Keratinocyte (primary cell): ENCODE data around the gene KMT2D.

Source experiments
- EZH2 ChIP-seq: IDR thresholded peaks from one replicate; pipeline ENCODE4 v1.6.1; 2012; ENCODE audit warnings: inconsistent platforms, mild to moderate bottlenecking, low read length, moderate library complexity
- TF ChIP-seq, protein P1 (sequence below), 3 experiments: IDR thresholded peaks in 1 of 3; conservative IDR thresholded peaks in 1 of 3; optimal IDR thresholded peaks in 1 of 3; 2 replicates in 2 of 3; 3 replicates in 1 of 3; pipeline versions ENCODE3 to v1.5.1; 2011; ENCODE audit warnings: low read length in 3 of 3, mild to moderate bottlenecking in 3 of 3, moderate library complexity in 2 of 3, control low read depth in 1 of 3, inconsistent platforms in 1 of 3; ENCODE audit not compliant: insufficient read depth in 2 of 3; ENCODE audit errors: extremely low read depth in 1 of 3

- TF ChIP-seq, protein P1, sequence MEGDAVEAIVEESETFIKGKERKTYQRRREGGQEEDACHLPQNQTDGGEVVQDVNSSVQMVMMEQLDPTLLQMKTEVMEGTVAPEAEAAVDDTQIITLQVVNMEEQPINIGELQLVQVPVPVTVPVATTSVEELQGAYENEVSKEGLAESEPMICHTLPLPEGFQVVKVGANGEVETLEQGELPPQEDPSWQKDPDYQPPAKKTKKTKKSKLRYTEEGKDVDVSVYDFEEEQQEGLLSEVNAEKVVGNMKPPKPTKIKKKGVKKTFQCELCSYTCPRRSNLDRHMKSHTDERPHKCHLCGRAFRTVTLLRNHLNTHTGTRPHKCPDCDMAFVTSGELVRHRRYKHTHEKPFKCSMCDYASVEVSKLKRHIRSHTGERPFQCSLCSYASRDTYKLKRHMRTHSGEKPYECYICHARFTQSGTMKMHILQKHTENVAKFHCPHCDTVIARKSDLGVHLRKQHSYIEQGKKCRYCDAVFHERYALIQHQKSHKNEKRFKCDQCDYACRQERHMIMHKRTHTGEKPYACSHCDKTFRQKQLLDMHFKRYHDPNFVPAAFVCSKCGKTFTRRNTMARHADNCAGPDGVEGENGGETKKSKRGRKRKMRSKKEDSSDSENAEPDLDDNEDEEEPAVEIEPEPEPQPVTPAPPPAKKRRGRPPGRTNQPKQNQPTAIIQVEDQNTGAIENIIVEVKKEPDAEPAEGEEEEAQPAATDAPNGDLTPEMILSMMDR (optimal IDR thresholded peaks at IDR 0.05 in 1 of 3, IDR thresholded peaks at IDR 0.05 in 1 of 3, conservative IDR thresholded peaks at IDR 0.05 in 1 of 3; ENCODE audit: extremely low read depth in 1 of 3, insufficient read depth in 2 of 3, low read length in 3 of 3) = no peak
- TF ChIP-seq EZH2 = no peak
Observed at GRCh38 chr12:49093792-49094159, 33.2 kb upstream of the KMT2D start.
